ENCODE results near the gene PCAT6.

PCAT6 gene

GRCh38 chr1:202850593-202851362 lies 40.0 kb downstream of the PCAT6 start:
- no peak for DNase-seq

GRCh38 chr1:202852163-202852904 lies 41.6 kb downstream of the PCAT6 start:
- DNase-seq: no peak

DNA sequence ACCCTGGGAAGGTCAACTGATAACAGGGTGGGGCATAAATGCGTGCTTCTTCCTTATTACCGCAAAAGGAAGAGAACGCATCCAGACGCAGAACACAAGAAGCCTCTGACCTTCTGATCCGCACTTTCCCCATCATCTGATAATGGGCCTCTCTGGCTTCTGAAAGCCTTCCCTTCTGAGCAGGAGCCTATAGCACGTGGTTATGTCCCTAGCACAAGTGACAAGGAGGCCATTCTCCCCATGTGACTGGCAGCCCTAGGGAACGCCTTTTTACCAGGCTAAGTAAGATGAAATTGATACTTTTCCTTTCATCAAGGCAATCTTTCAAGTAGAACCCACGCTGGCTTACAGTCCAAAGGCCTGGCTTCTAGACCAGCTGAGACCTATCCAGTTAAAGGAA lies 44.0 kb downstream of the PCAT6 start:
- DNase-seq: no peak

DNA sequence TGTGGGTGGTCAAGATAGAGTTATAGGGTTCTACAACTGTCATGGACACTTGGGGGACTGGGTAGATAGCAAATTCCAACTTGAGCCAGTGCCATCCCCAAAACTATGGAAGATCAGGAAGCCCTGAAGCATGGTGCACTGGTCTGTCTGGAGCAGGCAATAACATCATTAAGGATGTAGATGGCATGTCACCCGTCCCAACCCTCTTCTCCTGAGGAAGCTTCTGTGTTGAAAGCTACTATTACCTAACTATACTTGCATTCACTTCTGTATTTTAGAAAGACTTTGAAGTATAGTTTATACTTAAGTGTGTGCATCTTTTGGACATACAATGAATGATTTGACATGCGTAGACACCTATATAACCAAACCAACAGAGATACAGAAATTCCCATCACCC lies 45.3 kb downstream of the PCAT6 start:
- no peak for DNase-seq

GRCh38 chr1:202857136-202857610 lies 46.4 kb downstream of the PCAT6 start:
- no peak for DNase-seq

DNA sequence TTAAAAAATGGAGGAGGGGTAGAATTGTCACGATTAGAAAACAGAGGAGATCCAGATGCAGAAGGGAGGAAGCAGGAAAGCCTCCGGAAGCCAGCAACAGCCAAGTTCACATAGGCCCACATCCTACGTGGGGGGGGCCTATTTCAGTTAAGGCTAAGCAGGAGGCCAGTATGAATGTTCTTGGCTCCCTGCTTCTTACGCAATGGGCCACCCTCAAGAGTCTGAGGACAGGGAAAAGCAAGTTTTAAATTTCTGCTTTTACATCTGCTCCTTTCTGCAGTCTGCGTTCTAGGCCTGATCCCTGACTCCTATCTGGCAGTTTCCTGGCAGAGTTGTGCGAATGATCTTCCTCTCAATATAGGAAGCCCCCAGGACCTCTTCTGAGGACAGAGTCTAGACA lies 47.6 kb downstream of the PCAT6 start:
- no peak for DNase-seq

GRCh38 chr1:202858789-202859414 lies 48.1 kb downstream of the PCAT6 start:
- DNase-seq: no peak

GRCh38 chr1:202860744-202861419 lies 50.1 kb downstream of the PCAT6 start:
- DNase-seq: peak; percentile 65

Measured in DMS153 (cell line).